H9 (cell line): ENCODE measurements around the gene NTMT1. TPM values are rescaled to one million over a fixed set of nuclear protein-coding genes. Genes with fewer than 3 reads are reported as not detected.

ENCODE experiments used
- DNase-seq: peaks from one replicate; pipeline ENCODE4 v3.0.0-alpha.2; 2017
- H2AFZ ChIP-seq: one replicate; pipeline ENCODE4 v1.6.1; 2013; ENCODE audit warnings: mild to moderate bottlenecking, low read length, control low read depth, moderate library complexity
- H2AK5ac ChIP-seq: 2 replicates; pipeline ENCODE4 v1.6.1; 2013; ENCODE audit warnings: low read length, control low read depth, mixed read lengths; ENCODE audit not compliant: insufficient read length
- H2BK120ac ChIP-seq: one replicate; pipeline ENCODE4 v1.6.1; 2013; ENCODE audit warnings: low read depth, mild to moderate bottlenecking, low read length, control low read depth, inconsistent platforms; ENCODE audit not compliant: poor library complexity, severe bottlenecking
- H2BK12ac ChIP-seq: 2 replicates; pipeline ENCODE4 v1.6.1; 2013; ENCODE audit warnings: low read length, control low read depth, mixed read lengths, low read depth; ENCODE audit not compliant: insufficient read length
- H2BK15ac ChIP-seq: 2 replicates; pipeline ENCODE4 v1.6.1; 2013; ENCODE audit warnings: low read depth, low read length, control low read depth
- H2BK20ac ChIP-seq: one replicate; pipeline ENCODE4 v1.6.1; 2013; ENCODE audit warnings: low read depth, mild to moderate bottlenecking, low read length, control low read depth, inconsistent platforms; ENCODE audit not compliant: poor library complexity, severe bottlenecking
- H2BK5ac ChIP-seq: 2 replicates; pipeline ENCODE4 v1.6.1; 2013; ENCODE audit warnings: low read length, control low read depth, mixed read lengths; ENCODE audit not compliant: insufficient read length
- H3K14ac ChIP-seq: 2 replicates; pipeline ENCODE4 v1.6.1; 2013; ENCODE audit warnings: low read length, control low read depth; ENCODE audit not compliant: insufficient read depth
- H3K18ac ChIP-seq: 2 replicates; pipeline ENCODE4 v1.6.1; 2013; ENCODE audit warnings: low read depth, mild to moderate bottlenecking, mixed read lengths, low read length, control low read depth; ENCODE audit not compliant: insufficient read length
- H3K23ac ChIP-seq: 2 replicates; pipeline ENCODE4 v1.6.1; 2013; ENCODE audit warnings: low read length, control low read depth, mixed read lengths, low read depth; ENCODE audit not compliant: insufficient read length
- H3K23me2 ChIP-seq: 2 replicates; pipeline ENCODE4 v1.6.1; 2013; ENCODE audit warnings: low read depth, mild to moderate bottlenecking, mixed read lengths, low read length, control low read depth; ENCODE audit not compliant: insufficient read length, poor library complexity, severe bottlenecking
- H3K27ac ChIP-seq: 2 replicates; pipeline ENCODE4 v1.5.1; 2013; ENCODE audit warnings: low read length, control low read depth, mixed read lengths, low read depth; ENCODE audit not compliant: insufficient read length
- H3K27me3 ChIP-seq: 2 replicates; pipeline ENCODE4 v1.6.1; 2013; ENCODE audit warnings: low read length, control low read depth, inconsistent platforms; ENCODE audit not compliant: insufficient read depth
- H3K4ac ChIP-seq: 2 replicates; pipeline ENCODE4 v1.6.1; 2013; ENCODE audit warnings: low read depth, mild to moderate bottlenecking, control low read depth, inconsistent platforms, low read length, moderate library complexity
- H3K4me1 ChIP-seq: 2 replicates; pipeline ENCODE4 v1.6.1; 2013; ENCODE audit warnings: low read length, control low read depth, inconsistent platforms; ENCODE audit not compliant: insufficient read depth
- H3K4me2 ChIP-seq: 2 replicates; pipeline ENCODE4 v1.6.1; 2013; ENCODE audit warnings: low read length, control low read depth, mixed read lengths; ENCODE audit not compliant: insufficient read length, insufficient read depth
- H3K56ac ChIP-seq: 2 replicates; pipeline ENCODE4 v1.6.1; 2013; ENCODE audit warnings: low read depth, mild to moderate bottlenecking, mixed read lengths, low read length, control low read depth; ENCODE audit not compliant: insufficient read length
- H3K79me1 ChIP-seq: 2 replicates; pipeline ENCODE4 v1.6.1; 2013; ENCODE audit warnings: low read depth, mild to moderate bottlenecking, moderate library complexity, low read length, control low read depth, inconsistent platforms; ENCODE audit not compliant: insufficient read depth, poor library complexity, severe bottlenecking
- H3K79me2 ChIP-seq: 2 replicates; pipeline ENCODE4 v1.6.1; 2013; ENCODE audit warnings: low read length, control low read depth, inconsistent platforms; ENCODE audit not compliant: insufficient read depth
- H3K9ac ChIP-seq: 2 replicates; pipeline ENCODE4 v1.6.1; 2013; ENCODE audit warnings: low read length, control low read depth, mixed read lengths; ENCODE audit not compliant: insufficient read length; ENCODE audit errors: extremely low read depth
- H3K9me3 ChIP-seq: one replicate; pipeline ENCODE4 v1.6.1; 2013; ENCODE audit warnings: low read depth, low read length, inconsistent platforms; ENCODE audit not compliant: control insufficient read depth
- H3T11ph ChIP-seq: one replicate; pipeline ENCODE4 v1.6.1; 2013; ENCODE audit warnings: mild to moderate bottlenecking, low read length, control low read depth, inconsistent platforms
- H4K20me1 ChIP-seq: one replicate; pipeline ENCODE4 v1.6.1; 2013; ENCODE audit not compliant: control insufficient read depth, insufficient read length, insufficient read depth
- H4K5ac ChIP-seq: 2 replicates; pipeline ENCODE4 v1.6.1; 2013; ENCODE audit warnings: low read depth, mild to moderate bottlenecking, mixed read lengths, low read length, control low read depth; ENCODE audit not compliant: insufficient read length
- H4K8ac ChIP-seq: replicated peaks from 2 replicates; pipeline ENCODE4 v1.6.1; 2013; ENCODE audit warnings: low read length, control low read depth, mixed read lengths, low read depth; ENCODE audit not compliant: insufficient read length
- H4K91ac ChIP-seq: 2 replicates; pipeline ENCODE4 v1.6.1; 2013; ENCODE audit warnings: low read depth, mild to moderate bottlenecking, moderate library complexity, mixed read lengths, low read length, control low read depth; ENCODE audit not compliant: insufficient read length
- H3K27ac Mint-ChIP-seq, 3 experiments: 2 replicates in 2 of 3; 3 replicates in 1 of 3; pipeline ENCODE4 v1.8.0; 2020 to 2021; ENCODE audit warnings: mixed read lengths in 3 of 3, mild to moderate bottlenecking in 1 of 3, moderate library complexity in 1 of 3
- H3K27me3 Mint-ChIP-seq: 2 replicates; pipeline ENCODE4 v1.8.0; 2021; ENCODE audit warnings: low read depth, mild to moderate bottlenecking, moderate library complexity, mixed read lengths
- H3K36me3 Mint-ChIP-seq, 3 experiments: 2 replicates in 2 of 3; 3 replicates in 1 of 3; pipeline ENCODE4 v1.8.0; 2020 to 2021; ENCODE audit warnings: low read depth in 3 of 3, mixed read lengths in 3 of 3; ENCODE audit not compliant: insufficient read depth in 1 of 3
- H3K4me1 Mint-ChIP-seq, 2 experiments: 2 replicates each; pipeline ENCODE4 v1.8.0; 2020; ENCODE audit warnings: mixed read lengths in 2 of 2
- H3K4me3 Mint-ChIP-seq, 2 experiments: 2 replicates in 1 of 2; 3 replicates in 1 of 2; pipeline ENCODE4 v1.8.0; 2020 to 2021; ENCODE audit warnings: mild to moderate bottlenecking in 2 of 2, mixed read lengths in 2 of 2, moderate library complexity in 1 of 2
- H3K9me3 Mint-ChIP-seq, 2 experiments: 2 replicates in 1 of 2; 3 replicates in 1 of 2; pipeline ENCODE4 v1.8.0; 2020; ENCODE audit warnings: mild to moderate bottlenecking in 2 of 2, mixed read lengths in 2 of 2, moderate library complexity in 1 of 2
- CTCF ChIP-seq: fragments of 200-600 bp; sonication (generic); conservative IDR thresholded peaks from 3 replicates; pipeline ENCODE4 v1.8.0; 2021; ENCODE audit warnings: antibody characterized with exemption, mild to moderate bottlenecking
- WGBS: extraction: QIAGEN DNeasy Blood & Tissue Kit; methylation state at CpG from one replicate; pipeline ENCODE4 v1.1.7; 2013; ENCODE audit warnings: missing lambda C conversion rate, low lambda C conversion rate, mixed read lengths; ENCODE audit not compliant: insufficient read length; ENCODE audit errors: extremely low coverage; 5-methylcytosine and 5-hydroxymethylcytosine counted together
- total RNA-seq: library from RNA; stranded (reverse); gene quantifications from 2 replicates; pipeline ENCODE4 v1.2.1, GENCODE V29; 2021

The NTMT1 gene
- total RNA-seq, 1 experiment from 2014 or later: 57.9 TPM

DNA sequence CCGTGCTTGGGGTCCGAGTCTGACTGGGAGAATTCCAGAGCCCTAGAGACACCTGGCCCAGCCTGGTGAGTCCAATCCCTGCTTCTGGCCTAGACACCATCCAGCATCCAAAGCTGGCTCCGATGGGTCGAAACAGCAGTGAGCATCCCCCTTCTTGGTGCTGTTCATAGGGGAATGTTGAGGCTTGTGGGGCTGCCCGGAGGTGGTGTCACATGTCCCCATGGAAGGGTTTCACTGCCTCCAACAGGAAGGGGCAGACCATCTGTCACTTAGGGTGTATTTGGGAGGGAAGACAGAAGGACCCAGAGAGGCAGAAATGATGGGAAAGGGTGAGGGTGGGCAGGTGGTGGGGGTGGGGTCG lies 19.0 kb upstream of the NTMT1 start:
- Histone ChIP-seq H4K8ac (no peak overlapping the region), H3K9ac (no peak overlapping the region), H3K4me2 (no peak overlapping the region), H2AK5ac (no peak overlapping the region), H3K27me3 (no peaks in the 10 kb centered on the region), H3K23me2 (peaks cover 5% of the 10 kb centered on the region), H3T11ph (no peak overlapping the region), H2BK15ac (no peak overlapping the region), H3K79me1 (no peaks in the 10 kb centered on the region), H4K91ac (no peak overlapping the region), H4K5ac (no peak overlapping the region), H2AFZ (no peak overlapping the region), H3K4ac (no peak overlapping the region), H3K9me3 (no peaks in the 10 kb centered on the region), H2BK12ac (no peak overlapping the region), H3K4me1 (peaks cover 5% of the 10 kb centered on the region; the same call in 1 of the 2 replicates), H3K79me2 (no peaks in the 10 kb centered on the region), H3K14ac (no peak overlapping the region; the same call in 1 of the 2 replicates), H3K56ac (no peak overlapping the region), H2BK20ac (no peak overlapping the region), H2BK5ac (no peak overlapping the region), H3K27ac (no peak overlapping the region), H3K23ac (no peak overlapping the region), H3K18ac (no peak overlapping the region), H4K20me1 (no peaks in the 10 kb centered on the region), H2BK120ac (no peak overlapping the region)
- no CpG with 5 or more reads among the region's 6 CpGs for WGBS
- peaks cover 18% of the 10 kb centered on the region for H3K27me3 Mint-ChIP-seq
- H3K27ac Mint-ChIP-seq: no peak overlapping the region
- no peak for DNase-seq
- TF ChIP-seq CTCF: no peak
- H3K4me1 Mint-ChIP-seq: peaks cover 32 to 45% of the 10 kb centered on the region in 2 experiments
- no peaks in the 10 kb centered on the region; a peak in 1 of 5 replicates for H3K9me3 Mint-ChIP-seq
- no peaks in the 10 kb centered on the region for H3K36me3 Mint-ChIP-seq
- H3K4me3 Mint-ChIP-seq: no peak overlapping the region
